Activated naive CD4-positive, alpha-beta T cell treated with anti-CD3 and anti-CD28 coated beads, Interleukin-2, amount 50 U/mL, for 72 hours (primary cell): Measurements from ENCODE around the gene CLEC16A. TPM values are rescaled to one million over a fixed set of nuclear protein-coding genes. Genes with fewer than 3 reads are reported as not detected.
A peak's percentile ranks its signal among the peaks of the same experiment; 100 is the strongest.
"Not testable (repeated sequence)": the region's sequence is repeated elsewhere in the genome, so short reads cannot be mapped to it uniquely, and the experiment has no call there.

Source experiments
- ATAC-seq, 2 donors: fragments of 150-1000 bp; cut with Tn5 transposase; 2 replicates each; pipeline ENCODE4 v1.10.0; 2021; ENCODE audit warnings: mild to moderate bottlenecking in 2 of 2, moderate library complexity in 2 of 2
- DNase-seq, 2 donors: peaks; one replicate each; pipeline ENCODE4 v3.0.0; 2021 to 2022; ENCODE audit warnings: low spot score in 2 of 2
- H3K27ac Mint-ChIP-seq, 2 donors: one replicate each; pipeline ENCODE4 v1.8.0; 2022; ENCODE audit warnings: mild to moderate bottlenecking in 2 of 2, mixed read lengths in 2 of 2
- H3K36me3 Mint-ChIP-seq, 2 donors: one replicate each; pipeline ENCODE4 v1.8.0; 2022; ENCODE audit warnings: mixed read lengths in 2 of 2
- H3K9me3 Mint-ChIP-seq, 2 donors: one replicate each; pipeline ENCODE4 v1.8.0; 2022; ENCODE audit warnings: mixed read lengths in 2 of 2
- total RNA-seq, 2 donors: library from RNA; stranded (reverse); gene quantifications; one replicate each; pipeline ENCODE4 v1.2.3, GENCODE V29; 2022

The CLEC16A gene
- total RNA-seq, 2 donors from 2014 or later = 28.0 to 33.2 TPM

- Mint-ChIP-seq H3K36me3 (peaks cover 10 to 13% of the 10 kb centered on the region in 2 donors), H3K27ac (no peak overlapping the region), H3K9me3 (no peaks in the 10 kb centered on the region)
- no peak for DNase-seq
- ATAC-seq = no peak
Measured at GRCh38 chr16:10935226-10935915, 9.0 kb upstream of the CLEC16A start.

- ATAC-seq = no peak
- no peak for DNase-seq
- Mint-ChIP-seq H3K9me3 (no peaks in the 10 kb centered on the region), H3K27ac (peak overlapping the region in 1 of 2 donors; percentile 17), H3K36me3 (peaks cover 13 to 21% of the 10 kb centered on the region in 2 donors)
Measured at GRCh38 chr16:10936272-10936984, 7.9 kb upstream of the CLEC16A start.

GRCh38 chr16:10937068-10937859 is 7.1 kb upstream of the CLEC16A start:
- H3K27ac Mint-ChIP-seq = peak overlapping the region; percentile 22 to 70
- ATAC-seq (no peak), DNase-seq (no peak)
- peaks cover 13 to 23% of the 10 kb centered on the region in 2 donors for H3K36me3 Mint-ChIP-seq
- H3K9me3 Mint-ChIP-seq = no peaks in the 10 kb centered on the region

- Mint-ChIP-seq H3K27ac (peak overlapping the region; percentile 52 to 70), H3K9me3 (no peaks in the 10 kb centered on the region), H3K36me3 (peaks cover 13 to 23% of the 10 kb centered on the region in 2 donors)
- peak in 1 of 2 donors; percentile 55 for DNase-seq
- peak; percentile 57 to 74 for ATAC-seq
Measured at GRCh38 chr16:10938321-10938720, 6.0 kb upstream of the CLEC16A start.

- DNase-seq = no peak
- ATAC-seq = no peak
- H3K36me3 Mint-ChIP-seq = peaks cover 13 to 23% of the 10 kb centered on the region in 2 donors
- no peaks in the 10 kb centered on the region for H3K9me3 Mint-ChIP-seq
- peak overlapping the region; percentile 33 to 70 for H3K27ac Mint-ChIP-seq
Measured at GRCh38 chr16:10938796-10939648, 5.3 kb upstream of the CLEC16A start.

GRCh38 chr16:10939649-10940234 is 4.6 kb upstream of the CLEC16A start:
- H3K36me3 Mint-ChIP-seq = peaks cover 13 to 23% of the 10 kb centered on the region in 2 donors
- no peaks in the 10 kb centered on the region for H3K9me3 Mint-ChIP-seq
- DNase-seq (no peak), ATAC-seq (no peak)
- peak overlapping the region; percentile 3 to 31 for H3K27ac Mint-ChIP-seq

GRCh38 chr16:10940501-10941079 is 3.8 kb upstream of the CLEC16A start:
- ATAC-seq = no peak
- H3K27ac Mint-ChIP-seq = peak overlapping the region; percentile 50 to 85
- no peak for DNase-seq
- H3K36me3 Mint-ChIP-seq = peaks cover 13 to 23% of the 10 kb centered on the region in 2 donors
- no peaks in the 10 kb centered on the region for H3K9me3 Mint-ChIP-seq

GRCh38 chr16:10941127-10941933 is 3.0 kb upstream of the CLEC16A start:
- H3K36me3 Mint-ChIP-seq = peaks cover 13 to 23% of the 10 kb centered on the region in 2 donors
- ATAC-seq = no peak
- DNase-seq = no peak
- H3K9me3 Mint-ChIP-seq = no peaks in the 10 kb centered on the region
- peak overlapping the region; percentile 85 for H3K27ac Mint-ChIP-seq

GRCh38 chr16:10941935-10942351 is 2.4 kb upstream of the CLEC16A start:
- ATAC-seq, H3K9me3 Mint-ChIP-seq: not testable (repeated sequence)
- H3K27ac Mint-ChIP-seq = peak overlapping the region in 1 of 2 donors; percentile 85

GRCh38 chr16:10942352-10943063 is 1.9 kb upstream of the CLEC16A start, which contains the start of gene DEXI:
Gene DEXI, minus strand, starts transcription at chr16:10942468. Its CDS starts 463 bp downstream, at chr16:10942005.
- Mint-ChIP-seq H3K9me3 (no peaks in the 10 kb centered on the region), H3K36me3 (peaks cover 13 to 23% of the 10 kb centered on the region in 2 donors)
- peak; percentile 78 to 84 for ATAC-seq

More at GRCh38 chr16:10941935-10942351, 2.4 kb upstream of the CLEC16A start:
- not testable (repeated sequence) for DNase-seq
- peaks cover 13 to 23% of the 10 kb centered on the region in 2 donors for H3K36me3 Mint-ChIP-seq

GRCh38 chr16:10943064-10943353 is 1.4 kb upstream of the CLEC16A start:
- Mint-ChIP-seq H3K9me3 (no peaks in the 10 kb centered on the region), H3K36me3 (peaks cover 13 to 23% of the 10 kb centered on the region in 2 donors), H3K27ac (peak overlapping the region in 1 of 2 donors; percentile 39)
- no peak for DNase-seq
- ATAC-seq = no peak

More at GRCh38 chr16:10942352-10943063, 1.9 kb upstream of the CLEC16A start, which contains the start of gene DEXI:
- DNase-seq = peak; percentile 96 to 98
- peak within 1 kb of the TSS; percentile 85 for H3K27ac Mint-ChIP-seq

- no peak for ATAC-seq
- no peak for DNase-seq
- Mint-ChIP-seq H3K9me3 (no peaks in the 10 kb centered on the region), H3K36me3 (peaks cover 0 to 15% of the 10 kb centered on the region in 2 donors), H3K27ac (peak overlapping the region; percentile 83 to 91)
Measured at GRCh38 chr16:10945065-10945787, 862 bp downstream of the CLEC16A start.

- ATAC-seq = no peak
- Mint-ChIP-seq H3K36me3 (peaks cover 0 to 4% of the 10 kb centered on the region in 2 donors), H3K27ac (no peak overlapping the region), H3K9me3 (no peaks in the 10 kb centered on the region)
- DNase-seq = no peak
Measured at GRCh38 chr16:10946308-10946707, 1.9 kb downstream of the CLEC16A start.
